HG03025 (cell line): ENCODE data around the gene UBAP1L.

Source experiments
- ATAC-seq: cut with Tn5 transposase; IDR thresholded peaks from one replicate; pipeline ENCODE4 v1.9.1; 2021; ENCODE audit warnings: mild to moderate bottlenecking, moderate library complexity; ENCODE audit not compliant: unreplicated experiment, low FRiP score

The UBAP1L gene

DNA sequence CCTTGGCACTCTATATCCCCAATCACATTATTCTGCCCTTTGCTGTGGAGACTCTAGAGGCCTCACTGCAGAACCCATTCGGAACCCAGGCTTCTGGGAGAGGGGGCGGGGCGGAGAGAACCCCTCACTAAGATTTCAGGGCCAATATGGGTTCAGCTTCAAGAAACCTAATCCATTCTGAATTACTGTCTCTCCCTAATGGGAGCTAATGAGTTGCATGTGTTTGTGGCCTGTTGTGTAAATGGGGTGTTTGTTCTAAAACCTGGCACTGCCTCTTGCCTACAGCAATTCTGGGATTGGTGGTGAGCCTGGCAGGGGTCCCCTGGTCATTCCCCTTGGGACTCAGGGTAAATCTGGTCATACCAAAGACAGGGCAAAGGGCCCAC is 46.6 kb downstream of the UBAP1L start:
- no peak for ATAC-seq

GRCh38 chr15:65067645-65068402 is 47.2 kb downstream of the UBAP1L start, which contains the start of gene RASL12:
RASL12 (minus strand) TSS chr15:65067991; CDS start chr15:65067835, 156 bp downstream.
- ATAC-seq: no peak

DNA sequence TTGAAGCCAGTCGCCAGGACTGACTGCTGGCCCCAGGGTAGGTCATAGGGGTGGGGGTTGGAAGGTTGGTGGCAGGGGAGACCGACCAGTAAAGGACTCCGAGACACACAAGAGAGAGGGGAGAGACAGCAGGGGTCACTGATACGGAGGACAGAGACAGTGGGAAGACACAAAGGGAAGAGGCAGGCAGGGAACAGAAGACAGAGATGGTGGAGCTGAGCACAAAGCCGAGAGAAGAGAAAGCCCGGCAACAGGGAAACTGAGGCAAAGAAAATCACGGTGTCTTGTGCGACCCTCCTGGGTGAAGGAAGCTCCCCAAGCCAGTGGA is 47.7 kb downstream of the UBAP1L start:
- no peak for ATAC-seq

DNA sequence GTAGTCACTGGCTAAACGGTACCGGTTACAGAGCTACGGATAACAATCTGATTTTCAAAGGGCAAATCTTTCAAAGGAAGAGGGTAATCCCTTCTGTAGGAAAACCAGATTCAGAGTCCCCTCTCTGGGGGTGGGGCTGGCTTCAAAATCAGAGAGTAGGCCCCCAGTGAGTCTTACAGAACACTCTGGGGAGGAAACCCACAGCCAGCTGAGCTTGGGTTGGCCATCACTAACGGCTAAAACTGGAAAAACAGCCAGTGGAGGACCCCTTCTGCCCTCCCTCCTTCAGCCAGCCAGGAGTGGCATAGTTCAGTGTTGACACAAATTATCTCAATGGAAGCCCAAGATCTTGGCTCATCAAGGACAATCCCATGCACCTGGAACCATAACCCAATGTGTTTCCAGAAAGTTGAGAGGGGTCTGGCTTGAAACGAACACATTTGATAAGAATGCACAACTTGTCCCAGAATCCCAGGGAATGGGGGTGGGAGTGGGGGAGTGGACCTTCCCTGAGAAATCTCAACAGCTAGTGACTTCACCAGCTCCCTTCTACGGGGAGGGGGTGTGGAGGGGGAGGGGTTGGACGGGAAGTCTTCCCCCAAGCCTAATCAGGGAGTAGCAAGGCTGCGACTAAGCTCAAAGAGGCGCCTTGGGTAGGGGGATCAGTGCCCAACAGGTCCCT is 48.2 kb downstream of the UBAP1L start:
- no peak for ATAC-seq

DNA sequence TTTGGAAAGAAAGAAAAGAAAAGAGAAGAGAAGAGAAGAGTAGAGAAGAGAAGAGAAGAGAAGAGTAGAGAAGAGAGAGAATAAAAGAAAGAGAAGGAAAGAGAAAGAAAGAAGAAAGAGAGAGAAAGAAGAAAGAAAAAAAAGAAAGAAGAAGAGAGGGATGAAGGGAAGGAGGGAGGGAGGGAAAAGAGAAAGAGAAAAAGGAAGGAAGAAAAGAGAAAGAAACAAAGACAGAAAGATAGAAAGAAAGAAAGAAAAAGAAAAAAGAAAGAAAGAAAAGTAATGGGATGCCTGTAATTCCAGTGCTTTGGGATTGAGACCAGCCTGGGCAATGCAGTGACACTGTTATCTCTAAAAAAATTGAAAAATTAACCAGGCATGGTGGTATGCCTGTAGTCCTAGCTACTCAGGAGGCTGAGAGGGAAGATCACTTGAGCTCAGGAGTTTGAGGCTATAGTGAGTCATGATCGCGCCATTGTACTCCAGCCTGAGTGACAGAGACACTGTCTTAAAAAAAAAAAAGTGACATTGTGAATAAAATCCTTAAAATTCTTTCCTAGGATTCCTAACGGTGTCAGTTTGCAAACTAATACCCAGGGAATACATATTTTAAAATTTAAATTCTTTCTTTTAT is 48.9 kb downstream of the UBAP1L start:
- no peak for ATAC-seq

DNA sequence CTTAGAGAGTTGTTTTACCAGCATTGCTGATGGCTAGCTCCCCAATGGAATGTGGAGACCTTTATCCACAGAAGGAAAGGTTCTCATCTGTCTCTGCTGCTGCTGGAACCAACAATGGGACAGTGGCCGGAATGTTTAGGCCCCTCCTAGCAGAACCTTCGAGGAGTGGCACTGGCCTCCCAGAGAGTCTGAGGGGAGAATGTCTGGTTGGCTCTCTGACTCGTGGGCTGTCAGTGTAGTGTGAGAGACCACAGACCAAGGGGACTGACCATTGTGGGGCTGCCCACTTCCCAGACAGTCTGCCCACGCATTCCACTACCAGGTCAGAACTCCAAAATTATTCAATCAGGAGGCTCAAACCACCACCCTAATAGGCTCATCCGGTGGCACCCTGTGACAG is 52.3 kb downstream of the UBAP1L start:
- no peak for ATAC-seq

DNA sequence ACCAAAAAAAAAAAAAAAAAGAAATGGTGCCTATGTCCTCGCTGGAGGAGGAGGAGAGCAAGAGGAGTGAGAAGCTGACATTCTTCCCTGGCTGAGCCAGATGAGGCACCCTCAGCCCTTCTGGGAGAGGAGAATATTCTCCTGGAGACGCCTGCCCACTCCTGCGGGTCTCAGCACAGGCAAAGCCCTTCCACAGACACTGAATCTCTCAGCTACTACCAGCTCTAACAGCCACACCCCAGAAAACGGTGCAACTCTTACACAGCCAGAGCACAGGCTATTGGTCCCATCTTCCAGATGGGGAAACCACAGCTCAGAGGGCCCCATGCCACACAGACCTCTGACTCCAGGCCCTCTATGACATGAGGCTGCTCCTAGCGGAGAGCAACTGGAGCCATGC is 52.9 kb downstream of the UBAP1L start:
- ATAC-seq: no peak

DNA sequence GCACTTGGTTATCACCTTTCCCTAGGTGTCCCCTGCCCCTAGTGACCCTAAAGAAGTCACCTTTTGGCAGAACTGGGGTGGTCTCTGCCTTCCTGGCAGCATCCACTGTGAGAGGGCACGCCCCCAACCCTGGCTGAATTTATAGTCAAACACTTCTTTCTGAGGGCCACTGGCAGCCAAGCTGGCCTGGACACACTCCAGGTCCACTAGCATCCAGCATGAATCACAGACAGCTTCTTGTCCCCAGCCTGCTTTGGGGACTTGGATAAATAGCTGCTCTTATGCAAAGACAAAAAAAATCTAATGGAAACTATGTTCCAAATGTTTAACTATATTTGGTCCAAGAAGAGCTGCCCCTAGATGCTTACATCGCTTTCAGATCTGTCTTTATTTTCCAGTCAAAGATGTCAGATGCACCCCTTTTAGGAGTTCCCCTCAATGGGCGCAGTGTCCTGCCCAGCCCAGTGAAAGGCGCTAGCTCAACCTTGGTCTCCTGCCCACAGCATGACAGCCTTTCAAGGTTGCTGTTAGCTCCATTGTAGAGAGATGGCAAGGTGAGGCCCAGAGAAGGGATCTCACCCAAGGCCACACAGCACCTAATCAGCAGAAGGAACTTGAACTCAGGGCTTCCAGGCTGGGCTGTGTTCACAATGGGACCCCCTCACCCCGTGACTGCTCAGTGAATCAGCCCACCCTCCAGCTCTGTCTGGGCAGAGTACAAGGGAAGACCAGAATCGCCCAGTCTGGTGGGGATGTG is 54.2 kb downstream of the UBAP1L start:
- ATAC-seq: no peak

DNA sequence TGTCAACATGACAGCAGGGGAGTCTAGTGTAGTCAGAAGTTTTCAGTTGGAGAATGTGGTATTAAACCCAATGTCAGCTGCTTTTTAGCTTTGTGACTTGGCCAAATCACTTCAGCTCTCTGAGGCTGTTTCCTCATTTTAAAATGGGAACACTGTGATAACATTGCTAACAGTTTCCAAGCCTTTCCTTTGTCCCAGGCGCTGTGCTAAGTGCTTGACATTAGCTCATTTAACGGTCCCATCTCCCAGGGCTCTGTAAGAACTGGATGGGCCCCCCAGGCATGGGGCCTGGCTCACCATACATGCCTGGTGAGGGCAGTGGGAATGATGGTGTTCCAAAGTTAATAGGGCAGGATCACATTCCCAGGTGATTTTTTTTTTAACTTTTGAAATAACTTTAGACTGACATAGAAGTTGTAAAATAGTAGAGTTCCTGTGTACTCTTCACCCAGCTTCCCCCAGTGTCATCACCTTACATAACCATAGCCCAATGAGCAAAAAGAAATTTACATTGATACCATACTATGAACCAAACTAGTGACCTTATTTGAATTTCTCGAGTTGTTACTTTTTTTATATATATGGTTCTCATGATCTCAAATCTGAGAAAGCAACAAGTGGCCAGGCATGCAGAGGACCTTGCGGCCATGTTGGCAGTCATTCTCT is 54.9 kb downstream of the UBAP1L start:
- ATAC-seq: no peak

DNA sequence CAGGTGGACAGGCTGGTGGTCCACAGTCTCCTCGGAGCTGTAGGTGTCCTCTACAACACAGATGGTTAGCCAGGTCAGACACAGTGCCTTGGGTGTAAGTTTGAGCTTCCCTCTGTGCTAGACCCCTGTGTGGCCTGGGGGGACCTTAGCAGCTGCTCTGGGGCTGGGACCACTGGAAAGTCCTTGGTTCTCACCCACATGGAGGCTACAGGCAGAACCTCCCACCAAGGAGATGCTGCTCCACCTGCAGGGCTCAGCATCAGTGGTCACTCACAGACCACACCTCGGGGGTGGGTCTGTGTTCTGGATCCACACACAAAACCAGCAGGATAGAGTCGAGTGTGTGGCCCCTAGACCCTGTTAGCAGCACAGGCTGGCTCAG is 55.6 kb downstream of the UBAP1L start:
- no peak for ATAC-seq

DNA sequence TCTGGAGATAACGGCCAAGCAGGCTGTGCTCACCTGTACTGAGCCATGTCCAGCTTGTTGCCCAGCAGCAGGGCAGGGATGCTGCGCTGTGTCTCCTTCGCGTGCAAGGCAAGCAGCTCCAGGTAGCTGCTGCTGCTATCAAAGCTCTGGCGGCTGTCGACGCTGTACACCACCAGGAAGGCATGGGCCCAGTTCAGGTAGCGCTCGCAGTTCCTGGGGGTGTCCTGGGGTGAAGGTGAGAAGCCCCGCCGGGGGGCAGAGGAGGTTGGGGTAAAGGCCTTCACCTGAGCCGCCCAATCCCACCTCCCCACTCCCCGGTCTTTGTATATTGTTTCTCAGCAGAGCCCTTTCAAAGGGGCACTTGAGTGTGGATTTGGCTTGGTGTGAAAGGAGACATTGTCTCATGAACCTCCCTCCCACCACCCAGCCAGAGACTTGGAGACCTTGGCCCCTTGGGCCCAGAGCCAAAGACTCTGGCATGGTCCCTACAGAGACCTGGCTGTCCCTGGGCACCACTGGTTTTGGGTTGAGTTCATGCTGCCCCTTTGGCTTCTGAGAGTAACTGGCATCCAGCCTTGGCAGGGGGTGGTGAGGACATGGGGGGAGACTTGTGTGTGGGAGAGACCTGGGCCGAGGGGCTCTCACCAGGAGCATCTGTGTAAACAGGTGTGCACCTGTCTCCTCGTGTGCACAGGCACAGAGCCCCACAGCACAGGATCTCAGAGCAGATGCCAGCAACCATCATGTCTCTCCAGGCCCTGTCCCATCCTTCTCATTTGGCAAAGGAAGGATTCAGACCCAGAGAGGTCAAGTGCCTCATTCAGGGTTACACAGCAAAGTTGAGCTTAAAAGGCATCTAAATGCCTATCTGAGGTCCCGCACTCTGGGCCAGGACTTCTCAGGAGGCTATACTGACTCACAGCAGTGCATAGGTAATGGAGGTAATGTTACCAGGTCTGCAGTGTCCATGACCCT is 56.3 kb downstream of the UBAP1L start:
- no peak for ATAC-seq

DNA sequence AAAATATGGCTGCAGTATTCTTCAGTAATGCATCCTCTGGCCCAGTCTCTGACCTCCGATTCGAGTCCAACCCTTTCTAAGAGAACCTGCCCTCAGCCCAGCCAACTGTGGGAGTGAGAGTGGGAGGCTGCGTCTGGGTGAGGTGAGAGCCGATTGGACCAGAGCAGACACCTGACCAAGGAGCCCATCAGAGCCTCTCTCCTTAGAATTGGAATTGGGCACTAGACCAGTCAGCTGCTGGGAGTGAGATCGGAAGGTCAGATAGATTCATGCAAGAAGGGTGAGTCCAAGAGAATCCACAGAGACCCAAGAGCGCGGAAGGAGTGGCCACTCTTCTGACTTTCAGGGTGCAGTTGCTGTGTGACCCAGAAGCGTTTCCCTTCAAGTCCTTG is 57.5 kb downstream of the UBAP1L start:
- no peak for ATAC-seq

DNA sequence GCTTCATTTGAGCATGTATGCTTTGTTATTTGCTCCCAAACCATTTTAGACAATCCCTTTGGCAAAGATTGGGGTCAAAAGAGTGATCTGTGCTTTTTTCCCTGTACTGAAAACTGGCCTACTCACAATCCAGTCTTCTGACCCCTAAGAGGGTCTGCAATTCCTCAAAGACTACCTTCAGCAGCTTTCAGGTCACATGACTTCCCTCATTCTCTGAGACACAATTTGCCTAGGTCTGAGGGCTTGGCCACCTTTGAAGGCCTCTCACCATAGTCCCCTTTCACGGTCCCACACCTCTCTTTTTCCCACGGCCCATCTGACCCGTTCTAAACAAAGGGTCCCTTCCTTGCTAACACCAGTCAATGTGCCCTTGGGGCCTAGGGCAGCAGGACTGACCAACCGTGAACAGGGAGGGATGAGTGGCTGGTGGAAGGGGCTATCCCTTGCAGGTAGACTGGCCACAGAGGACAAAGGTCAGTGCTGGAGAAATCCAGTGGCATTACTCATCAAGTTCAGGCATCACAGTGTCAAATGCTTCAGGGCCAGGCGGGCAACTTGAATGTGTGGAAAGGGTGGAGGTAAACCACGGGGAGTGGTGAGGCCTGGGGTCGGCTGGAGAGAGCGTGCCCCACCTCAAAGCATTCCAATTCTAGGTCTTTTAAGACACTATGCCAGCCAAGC is 58.0 kb downstream of the UBAP1L start:
- ATAC-seq: no peak

- ATAC-seq: no peak
Observed at GRCh38 chr15:65056106-65056505, 58.9 kb downstream of the UBAP1L start.

DNA sequence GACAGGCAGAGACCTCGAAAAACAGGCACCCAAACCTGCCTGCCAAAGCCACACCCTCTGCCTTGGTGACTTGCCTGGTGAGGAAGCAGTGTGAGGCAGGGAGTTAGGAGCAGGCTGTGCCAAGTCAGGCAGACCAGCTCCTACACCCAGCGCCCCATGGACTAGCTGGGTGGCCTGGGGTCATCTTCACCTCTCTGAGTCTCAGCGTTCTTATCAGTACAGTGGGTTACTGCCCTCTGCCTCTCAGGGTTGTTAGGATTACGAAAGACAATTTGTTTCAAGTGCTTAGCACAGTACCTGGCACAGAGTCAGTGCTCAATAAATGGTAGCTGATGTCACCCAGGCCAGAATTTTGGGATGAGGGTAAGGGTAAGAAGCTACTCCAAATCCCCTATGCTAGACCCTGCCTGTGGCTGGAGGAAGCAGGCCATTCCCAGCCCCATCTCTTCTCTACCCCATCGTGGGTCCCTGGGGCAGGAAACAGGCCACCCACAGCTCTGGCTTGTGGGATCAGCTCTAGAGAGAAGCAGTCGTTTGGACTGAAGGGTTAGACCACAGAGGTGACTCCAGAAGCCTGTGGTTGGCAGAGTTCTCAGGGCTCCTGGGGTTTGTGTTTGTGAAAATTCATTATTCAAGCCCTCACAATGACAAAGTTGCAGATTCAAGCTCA is 59.7 kb downstream of the UBAP1L start:
- ATAC-seq: no peak

GRCh38 chr15:65054333-65055200 is 60.4 kb downstream of the UBAP1L start:
- ATAC-seq: no peak

DNA sequence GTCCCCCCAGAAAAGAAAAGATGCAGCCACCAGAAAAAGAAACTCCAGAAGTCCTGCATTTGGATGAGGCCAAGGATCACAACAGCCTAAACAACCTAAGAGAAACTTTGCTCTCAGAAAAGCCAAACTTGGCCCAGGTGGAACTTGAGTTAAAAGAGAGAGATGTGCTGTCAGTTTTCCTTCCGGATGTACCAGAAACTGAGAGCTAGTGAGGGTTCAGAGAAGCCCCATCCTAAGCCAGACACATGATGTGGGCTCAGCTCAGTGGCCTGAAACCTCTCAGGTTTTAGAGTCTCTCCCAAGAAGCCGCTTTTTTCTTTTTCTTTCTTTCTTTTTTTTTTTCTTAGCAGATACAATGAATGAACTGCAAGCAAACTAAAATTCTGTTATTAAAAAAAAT is 62.0 kb downstream of the UBAP1L start:
- ATAC-seq: no peak
